Heart right ventricle (tissue), 16 donors: ENCODE results near the gene ZNF385B. TPM values are rescaled to one million over a fixed set of nuclear protein-coding genes. Genes with fewer than 3 reads are reported as not detected.

Experiments used
- ATAC-seq, 8 donors: fragments of 200-7000 bp; cut with Tn5 transposase; one replicate each; pipeline ENCODE4 v1.9.1; 2020; ENCODE audit warnings: mild to moderate bottlenecking in 8 of 8, moderate library complexity in 8 of 8, moderate number of reproducible peaks in 1 of 8
- DNase-seq, 2 donors: peaks; one replicate each; pipeline ENCODE4 v3.0.0-alpha.2; 2020
- H3K27ac ChIP-seq, 10 donors: fragments of 200-600 bp; sonication (generic) in 2 of 10; one replicate each; pipeline versions ENCODE4 v1.5.0 to v1.8.0; 2020 to 2022; ENCODE audit warnings: mild to moderate bottlenecking in 3 of 10
- H3K27me3 ChIP-seq, 7 donors: fragments of 200-600 bp; one replicate each; pipeline ENCODE4 v1.8.0; 2021 to 2022; ENCODE audit warnings: mild to moderate bottlenecking in 2 of 7
- H3K36me3 ChIP-seq, 9 donors: fragments of 200-600 bp; sonication (generic) in 1 of 9; one replicate each; pipeline versions ENCODE4 v1.5.0 to v1.8.0; 2020 to 2022; ENCODE audit warnings: mild to moderate bottlenecking in 2 of 9
- H3K4me1 ChIP-seq, 9 donors: fragments of 200-600 bp; sonication (generic) in 1 of 9; one replicate each; pipeline versions ENCODE4 v1.5.0 to v1.8.0; 2020 to 2022; ENCODE audit warnings: mild to moderate bottlenecking in 4 of 9
- H3K4me3 ChIP-seq, 10 donors: fragments of 200-600 bp; sonication (generic) in 2 of 10; one replicate each; pipeline versions ENCODE4 v1.5.0 to v1.8.0; 2020 to 2022; ENCODE audit warnings: mild to moderate bottlenecking in 7 of 10, moderate library complexity in 2 of 10
- H3K9me3 ChIP-seq, 11 donors: fragments of 200-600 bp in 10 of 11; sonication (generic) in 2 of 11; one replicate each; pipeline versions ENCODE4 v1.5.0 to v1.8.0; 2013 to 2022; ENCODE audit warnings: mild to moderate bottlenecking in 2 of 11, control low read depth in 1 of 11, moderate library complexity in 1 of 11
- WGBS, 2 donors: extraction: QIAGEN DNeasy Blood & Tissue Kit; methylation state at CpG; one replicate each; pipeline ENCODE4 v1.1.7; 2013; ENCODE audit warnings: inconsistent platforms in 1 of 2; 5-methylcytosine and 5-hydroxymethylcytosine counted together
- intact Hi-C, 10 donors: fragments of 100-400 bp; cut with DNase I; formaldehyde crosslinking; loops; one replicate each; pipeline versions ENCODE4 v1.11.1 to v1.14.2; 2022
- polyA plus RNA-seq, 2 donors: library from polyadenylated mRNA; stranded (reverse); fragments of 200-250 nt; gene quantifications; one replicate each; pipeline ENCODE4 v1.2.3, GENCODE V29; 2013
- total RNA-seq, 10 donors: library from RNA; stranded (reverse); fragmentation: NEBNext Ultra II Directional in 3 of 10; extraction: Animal tissue kit (Norgen Biotek cat#: 25700) in 3 of 10; gene quantifications; one replicate each; pipeline versions ENCODE4 v1.2.1 to v1.2.4, GENCODE V29; 2021 to 2023
- TF ChIP-seq, protein P1 (sequence below), 9 donors: fragments of 200-600 bp; sonication (generic) in 2 of 9; IDR thresholded peaks; one replicate each; pipeline versions ENCODE4 v1.5.0 to v1.8.0; 2021 to 2022; ENCODE audit warnings: antibody characterized with exemption in 9 of 9, mild to moderate bottlenecking in 5 of 9, moderate library complexity in 1 of 9
- donor health status: Arrhythmogenic right ventricular cardiomyopathy.
- donor health status: ischemic (EF 13 %, LVEDD 7.1; RV severe dilation, severe dysfunction).
- donor health status: healthy with polysubstance abuse.
- donor health status: DM: no; HTN: yes; CAD: no.
- donor health status: DM: no; HTN: no; CAD: no.
- donor health status: ischemic (EF 25% LVEDD 6.9; RV normal size, moderate dysfunction).
- donor health status: ischemic (EF 25% LVEDD 5.7; RV mildly dilated, moderate dysfunction).
- donor health status: healthy.
- donor health status: DM: yes; HTN: yes; CAD: no.
- donor health status: Ischemic cardiomyopathy.
- donor health status: ischemic (EF 35%, LVEDD 5.7; RV mildly dilated, moderate dysfunction).
- donor health status: nonischemic (EF 11% LVEDD 7.7; RV severe dilation, severe dysfunction).
- donor health status: DM: yes; HTN: yes; CAD: no.
- donor health status: PGD.
- donor health status: ischemic (EF 29% LVEDD 5.4; RV normal size, mild dysfunction).
- donor health status: nonischemic (EF 23%, LVEDD 6.1; RV moderate dilation, normal function).

The ZNF385B gene
- total and polyA plus RNA-seq, 12 donors: 0.19 to 19.7 (median 1.7) TPM

DNA sequence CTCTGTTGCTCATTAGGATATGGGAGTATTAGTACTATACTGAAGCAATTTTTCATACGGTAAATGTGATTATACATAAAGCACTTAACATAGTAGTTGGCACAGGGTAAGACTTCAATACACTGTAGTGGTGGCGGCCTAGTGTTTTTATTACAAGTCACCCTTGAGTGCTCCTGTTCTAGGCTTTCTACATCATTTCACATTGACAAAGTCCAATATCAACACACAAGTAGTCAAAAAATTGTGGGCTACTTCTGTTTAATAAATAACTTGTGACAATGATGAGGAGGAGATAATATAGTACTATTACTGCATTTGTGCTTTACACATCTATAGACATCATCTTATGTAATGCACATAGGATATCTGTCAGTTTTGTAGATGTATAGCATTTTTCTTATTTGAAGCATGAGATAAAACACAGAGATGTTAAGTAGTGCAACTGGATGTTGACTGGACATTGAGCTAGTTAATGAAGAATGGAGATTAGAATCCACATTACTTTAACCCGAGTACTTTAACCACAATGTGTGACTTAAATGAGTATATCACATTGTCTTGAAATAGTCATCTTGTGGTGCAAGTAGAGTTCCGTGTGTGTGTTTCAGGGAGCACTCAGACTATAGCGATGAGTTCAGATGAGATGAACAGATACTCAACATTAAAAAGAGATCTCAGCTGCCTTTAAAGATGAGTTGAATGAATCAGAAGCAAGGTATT is 134.8 kb downstream of the ZNF385B start:
- Histone ChIP-seq H3K9me3 (no peaks in the 10 kb centered on the region), H3K27me3 (peaks cover 0 to 2% (median 0%) of the 10 kb centered on the region in 7 donors), H3K27ac (no peak overlapping the region), H3K4me1 (no peaks in the 10 kb centered on the region), H3K36me3 (no peaks in the 10 kb centered on the region), H3K4me3 (no peak overlapping the region)
- 92 to 94% methylated on average over 5 of the region's 5 CpGs for WGBS, 2 donors
- DNase-seq (no peak), ATAC-seq (no peak)
- TF ChIP-seq, protein P1, sequence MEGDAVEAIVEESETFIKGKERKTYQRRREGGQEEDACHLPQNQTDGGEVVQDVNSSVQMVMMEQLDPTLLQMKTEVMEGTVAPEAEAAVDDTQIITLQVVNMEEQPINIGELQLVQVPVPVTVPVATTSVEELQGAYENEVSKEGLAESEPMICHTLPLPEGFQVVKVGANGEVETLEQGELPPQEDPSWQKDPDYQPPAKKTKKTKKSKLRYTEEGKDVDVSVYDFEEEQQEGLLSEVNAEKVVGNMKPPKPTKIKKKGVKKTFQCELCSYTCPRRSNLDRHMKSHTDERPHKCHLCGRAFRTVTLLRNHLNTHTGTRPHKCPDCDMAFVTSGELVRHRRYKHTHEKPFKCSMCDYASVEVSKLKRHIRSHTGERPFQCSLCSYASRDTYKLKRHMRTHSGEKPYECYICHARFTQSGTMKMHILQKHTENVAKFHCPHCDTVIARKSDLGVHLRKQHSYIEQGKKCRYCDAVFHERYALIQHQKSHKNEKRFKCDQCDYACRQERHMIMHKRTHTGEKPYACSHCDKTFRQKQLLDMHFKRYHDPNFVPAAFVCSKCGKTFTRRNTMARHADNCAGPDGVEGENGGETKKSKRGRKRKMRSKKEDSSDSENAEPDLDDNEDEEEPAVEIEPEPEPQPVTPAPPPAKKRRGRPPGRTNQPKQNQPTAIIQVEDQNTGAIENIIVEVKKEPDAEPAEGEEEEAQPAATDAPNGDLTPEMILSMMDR (IDR thresholded peaks at IDR 0.05): no peak
- intact Hi-C loops: no loop called here

DNA sequence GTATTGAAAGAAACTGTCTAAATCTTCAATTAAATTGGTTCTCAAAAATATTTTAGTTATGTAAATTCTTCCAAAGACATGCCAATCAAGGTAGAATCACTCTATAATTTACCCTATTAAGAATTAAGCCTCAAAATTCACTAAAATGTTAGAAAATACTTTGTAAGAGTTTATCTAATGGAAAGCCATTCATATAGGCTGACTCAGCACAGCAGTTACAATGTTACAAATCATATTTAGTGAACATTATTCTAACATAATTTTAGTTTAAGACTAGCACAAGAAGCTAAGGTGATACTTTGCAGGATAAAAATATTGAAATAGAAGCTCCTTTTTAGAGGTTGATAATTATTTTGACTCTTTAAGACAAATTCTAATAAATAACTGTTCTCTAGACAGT is 137.0 kb downstream of the ZNF385B start:
- intact Hi-C loops: no loop called here
- Histone ChIP-seq H3K4me1 (no peaks in the 10 kb centered on the region), H3K36me3 (no peaks in the 10 kb centered on the region), H3K4me3 (no peak overlapping the region), H3K27ac (no peak overlapping the region), H3K9me3 (no peaks in the 10 kb centered on the region), H3K27me3 (no peaks in the 10 kb centered on the region)
- ATAC-seq (no peak), DNase-seq (no peak)
- TF ChIP-seq, protein P1 (IDR thresholded peaks at IDR 0.05): no peak

DNA sequence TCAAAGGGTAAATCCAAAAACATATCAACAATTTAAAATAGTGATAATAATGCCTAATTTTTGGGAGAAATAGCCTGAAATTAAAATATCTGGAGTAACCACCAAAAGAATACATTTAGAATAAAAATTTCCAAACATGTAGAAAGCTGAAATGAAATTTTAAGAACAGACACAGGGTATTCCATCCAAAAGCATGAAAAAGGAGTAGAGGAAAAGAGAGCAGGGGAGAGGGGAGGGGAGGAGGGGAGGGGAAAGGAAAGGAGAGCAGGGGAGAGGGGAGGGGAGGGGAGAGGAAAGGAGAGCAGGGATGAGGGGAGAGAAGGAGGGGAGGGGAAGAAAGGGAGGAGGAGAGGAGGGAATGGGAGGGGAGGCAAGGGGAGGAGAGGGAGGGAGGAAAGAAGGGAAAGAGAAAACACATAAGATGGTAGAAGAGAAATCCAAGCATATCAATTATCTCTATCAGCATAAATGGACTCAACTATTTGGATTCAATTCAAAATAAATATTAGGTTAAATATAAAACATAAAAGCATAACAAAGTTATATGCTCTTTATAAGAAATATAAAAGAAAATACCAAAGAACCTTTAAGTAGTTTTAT is 141.1 kb downstream of the ZNF385B start:
- no peak overlapping the region for H3K27ac ChIP-seq
- TF ChIP-seq, protein P1 (IDR thresholded peaks at IDR 0.05): no peak
- DNase-seq (no peak), ATAC-seq (no peak)
- no peaks in the 10 kb centered on the region for H3K4me1 ChIP-seq
- intact Hi-C loops: no loop called here
- no peaks in the 10 kb centered on the region for H3K9me3 ChIP-seq
- H3K4me3 ChIP-seq: no peak overlapping the region
- no peaks in the 10 kb centered on the region for H3K36me3 ChIP-seq
- H3K27me3 ChIP-seq: peaks cover 0 to 2% (median 0%) of the 10 kb centered on the region in 7 donors

DNA sequence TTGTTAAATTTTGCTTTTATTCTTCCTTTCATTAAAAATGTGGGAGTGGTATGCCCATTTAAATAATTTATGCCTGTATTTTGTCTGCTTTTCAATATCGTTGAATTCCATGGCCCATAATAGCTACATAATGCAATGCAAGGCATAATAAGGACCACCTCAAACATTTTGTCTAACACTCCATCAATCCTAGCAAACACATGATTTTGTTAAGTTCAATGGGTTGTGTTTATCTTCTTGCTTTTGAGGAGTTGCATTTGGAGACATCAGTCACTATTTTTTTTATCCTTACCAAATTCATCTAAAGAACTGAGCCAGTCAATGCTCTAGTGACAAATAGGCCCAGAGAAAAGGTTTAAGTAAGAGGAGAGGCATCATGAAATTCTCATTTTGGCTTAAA is 145.5 kb downstream of the ZNF385B start:
- DNase-seq: no peak
- no peak overlapping the region for H3K27ac ChIP-seq
- 82 to 85% methylated on average over 1 of the region's 1 CpG for WGBS, 2 donors
- no peak for ATAC-seq
- no peaks in the 10 kb centered on the region for H3K9me3 ChIP-seq
- intact Hi-C loops: no loop called here
- no peak overlapping the region for H3K4me3 ChIP-seq
- TF ChIP-seq, protein P1 (IDR thresholded peaks at IDR 0.05): no peak
- H3K27me3 ChIP-seq: peaks cover 0 to 2% (median 0%) of the 10 kb centered on the region in 7 donors
- no peaks in the 10 kb centered on the region for H3K4me1 ChIP-seq
- no peaks in the 10 kb centered on the region for H3K36me3 ChIP-seq
